Stimulated activated CD8-positive, alpha-beta memory T cell treated with anti-CD3 and anti-CD28 coated beads, Interleukin-12 subunit alpha, Interleukin-12 subunit beta, amount 100 ng/mL, for 1 hour (primary cell): ENCODE results near the gene CAMLG.

Experiments
- DNase-seq: peaks from one replicate; pipeline ENCODE4 v3.0.0-alpha.2; 2020; ENCODE audit warnings: low read depth

CAMLG gene

DNA sequence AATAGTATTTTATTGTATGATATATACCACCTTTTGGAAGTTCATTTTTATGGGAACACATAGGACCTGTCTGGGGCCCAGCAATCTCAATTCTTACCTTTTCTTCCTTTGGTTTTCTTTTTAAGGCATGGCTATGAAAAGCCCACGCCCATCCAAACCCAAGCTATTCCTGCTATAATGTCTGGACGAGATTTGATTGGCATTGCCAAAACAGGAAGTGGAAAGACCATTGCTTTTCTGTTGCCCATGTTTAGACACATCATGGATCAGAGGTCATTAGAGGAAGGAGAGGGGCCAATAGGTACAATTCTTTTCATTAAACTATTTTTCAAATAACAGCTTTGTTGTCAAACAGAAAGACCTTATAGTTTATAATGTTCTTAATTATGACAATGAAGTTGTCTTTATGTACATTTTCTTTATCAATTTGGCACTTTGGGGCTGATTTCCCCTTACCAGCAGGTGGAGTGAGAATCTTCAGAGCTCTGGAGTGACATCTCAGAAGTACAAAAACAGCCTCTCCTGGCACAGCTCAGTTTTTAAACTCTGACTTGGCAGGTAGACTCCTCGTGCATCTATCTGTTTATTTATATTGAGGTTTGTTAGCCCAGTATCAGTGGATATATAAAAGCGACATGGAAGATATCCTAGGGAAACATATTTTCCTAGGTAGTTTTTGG lies 46.0 kb downstream of the CAMLG start:
- no peak for DNase-seq

DNA sequence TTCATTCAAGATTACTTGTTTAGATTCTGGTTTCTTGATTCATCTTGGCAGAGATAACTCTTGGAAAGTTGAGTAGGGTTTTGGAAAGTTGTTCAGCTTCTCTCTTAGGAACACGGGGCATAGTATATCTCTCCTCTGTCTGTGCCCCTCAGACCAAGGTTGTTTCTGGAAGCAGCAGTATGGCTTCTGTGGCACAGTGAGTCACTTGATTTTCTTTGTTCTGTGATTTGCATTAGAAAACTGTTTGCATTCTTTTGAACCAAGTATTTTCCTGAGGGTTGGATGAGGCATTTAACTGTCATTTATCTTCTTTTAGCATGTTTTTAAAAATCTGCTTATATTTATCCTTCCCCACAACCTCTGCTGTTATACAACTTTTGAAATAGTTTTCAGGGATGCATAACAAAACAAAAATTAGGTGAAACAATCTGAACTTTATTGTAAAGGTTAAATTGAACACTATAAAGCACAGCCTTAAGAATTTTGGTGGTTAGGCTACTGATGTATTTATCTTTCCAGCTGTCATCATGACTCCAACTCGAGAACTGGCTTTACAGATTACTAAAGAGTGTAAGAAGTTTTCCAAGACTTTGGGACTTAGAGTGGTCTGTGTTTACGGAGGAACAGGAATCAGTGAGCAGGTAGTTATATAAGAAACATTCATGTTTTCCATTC lies 46.7 kb downstream of the CAMLG start:
- DNase-seq, result no peak

DNA sequence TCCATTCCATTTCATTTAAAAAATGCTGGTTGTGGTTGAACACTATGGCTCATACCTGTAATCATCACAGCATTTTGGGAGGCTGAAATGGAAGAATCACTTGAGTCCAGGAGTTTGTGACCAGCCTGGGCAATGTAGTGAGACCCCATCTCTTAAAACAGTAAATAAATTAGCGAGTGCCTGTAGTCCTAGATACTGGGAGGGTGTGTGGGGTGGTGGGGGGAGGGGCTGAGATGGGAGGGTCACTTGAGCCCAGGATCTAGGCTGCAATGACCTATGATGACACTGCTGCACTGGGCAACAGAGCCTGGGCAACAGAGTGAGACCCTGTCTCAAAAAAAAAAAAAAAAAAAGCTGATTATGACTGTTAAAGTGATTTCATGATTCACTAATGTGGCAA lies 49.3 kb downstream of the CAMLG start:
- DNase-seq, result no peak

DNA sequence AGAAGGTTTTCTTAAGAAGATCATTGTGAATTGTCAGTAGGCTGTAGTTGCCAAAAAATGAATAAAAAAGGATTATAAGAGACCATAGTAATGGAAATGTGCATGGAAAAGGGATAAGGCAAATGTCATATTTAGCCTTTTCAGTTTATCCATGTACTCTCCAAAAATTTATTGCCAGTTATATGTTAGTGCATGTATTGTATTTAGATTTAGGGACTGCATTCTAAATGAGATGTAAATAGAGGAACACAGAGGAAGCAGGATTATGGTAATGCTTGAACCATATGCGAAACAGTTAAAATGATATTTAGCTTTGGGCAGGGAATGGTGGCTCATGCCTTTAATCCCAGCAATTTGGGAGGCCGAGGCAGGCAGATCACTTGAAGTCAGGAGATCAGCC lies 53.2 kb downstream of the CAMLG start:
- no peak for DNase-seq

DNA sequence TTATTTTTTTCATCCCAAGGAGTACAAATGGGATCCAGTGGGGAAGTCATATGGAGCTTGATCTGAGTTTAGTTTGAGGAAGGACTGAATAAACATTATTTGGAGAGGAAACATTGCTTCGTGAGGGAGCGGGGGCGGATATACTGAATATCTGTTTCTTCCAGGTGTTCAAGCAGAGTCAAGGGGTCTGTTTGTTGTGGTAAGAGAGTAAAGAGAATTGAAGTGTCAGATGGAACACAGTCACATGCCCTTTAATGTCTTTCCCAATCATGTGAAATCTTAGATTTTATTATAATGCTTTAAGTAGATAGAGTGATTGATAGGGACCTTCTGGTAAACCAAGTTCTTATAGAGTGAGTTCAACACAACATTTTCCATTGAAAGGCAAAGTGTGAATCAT lies 53.9 kb downstream of the CAMLG start:
- no peak for DNase-seq

DNA sequence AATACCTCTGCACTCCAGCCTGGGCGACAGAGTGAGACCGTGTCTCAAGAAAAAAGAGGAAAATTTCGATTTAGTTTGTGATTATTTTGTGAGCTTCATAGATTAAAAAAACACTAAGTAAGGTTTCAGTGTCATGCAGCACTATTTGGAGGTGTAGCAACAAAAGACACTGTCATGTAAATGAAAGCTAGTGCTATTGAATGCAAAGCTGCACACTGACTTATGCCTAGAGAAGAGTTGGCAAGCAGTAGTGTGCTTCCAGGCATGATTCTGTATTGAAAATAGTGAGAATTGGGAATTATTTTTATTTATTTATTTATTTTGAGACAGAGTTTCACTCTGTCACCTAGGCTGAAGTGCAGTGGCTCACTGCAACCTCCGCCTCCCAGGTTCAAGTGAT lies 54.8 kb downstream of the CAMLG start:
- no peak for DNase-seq

DNA sequence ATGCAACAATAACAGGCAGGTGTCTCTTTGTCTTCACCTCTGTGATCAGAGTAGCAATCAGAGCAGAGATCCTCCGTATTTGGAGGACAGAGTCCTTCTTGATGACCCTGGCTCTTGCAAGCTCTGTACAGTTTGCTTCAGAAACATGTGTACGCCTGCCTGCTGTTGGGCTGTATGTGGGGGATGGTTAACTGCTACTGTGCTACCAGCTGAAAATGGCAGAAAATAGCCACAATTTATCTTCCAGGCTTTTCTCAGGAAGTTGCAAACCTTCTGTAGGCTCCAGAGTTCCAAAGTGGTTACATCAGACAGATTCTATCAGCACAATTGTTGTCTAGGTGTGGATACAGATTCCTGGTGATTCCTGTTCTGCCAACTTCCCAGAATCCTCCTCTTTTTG lies 55.7 kb downstream of the CAMLG start:
- DNase-seq, result no peak

DNA sequence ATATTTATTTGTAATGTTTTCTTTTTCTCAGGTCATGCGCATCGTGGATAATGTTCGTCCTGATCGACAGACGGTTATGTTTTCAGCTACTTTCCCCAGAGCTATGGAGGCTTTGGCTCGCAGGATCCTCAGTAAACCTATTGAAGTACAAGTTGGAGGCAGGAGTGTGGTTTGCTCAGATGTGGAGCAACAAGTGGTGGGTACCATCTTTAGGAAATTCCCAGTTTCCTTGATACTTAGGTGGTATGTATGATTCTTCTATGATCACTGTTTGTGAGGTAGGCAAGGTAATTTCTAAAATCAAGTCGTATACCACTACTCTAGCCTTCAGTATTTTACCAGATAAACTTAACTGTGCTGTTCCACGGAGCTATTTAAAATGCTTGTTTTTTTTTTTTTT lies 56.5 kb downstream of the CAMLG start:
- DNase-seq, result no peak

- no peak for DNase-seq
Measured at GRCh38 chr5:134798468-134798867, 60.1 kb downstream of the CAMLG start.
